Ovary (tissue), 9 donors: ENCODE data around the gene SLC25A5. TPM values are rescaled to one million over a fixed set of nuclear protein-coding genes. Genes with fewer than 3 reads are reported as not detected.
"Not testable (repeated sequence)": the region's sequence is repeated elsewhere in the genome, so short reads cannot be mapped to it uniquely, and the experiment has no call there.

Source experiments
- DNase-seq, 5 donors: peaks; one replicate each; pipeline ENCODE4 v3.0.0-alpha.2; 2019 to 2020
- H3K27ac ChIP-seq, 2 donors: fragments of 200-600 bp; one replicate each; pipeline versions ENCODE4 v1.5.1 to v1.8.0; 2019 to 2022
- H3K27me3 ChIP-seq: fragments of 200-600 bp; one replicate; pipeline ENCODE4 v1.8.0; 2022
- H3K36me3 ChIP-seq: fragments of 200-600 bp; sonication (generic); one replicate; pipeline ENCODE4 v1.5.1; 2019
- H3K4me1 ChIP-seq: one replicate; pipeline ENCODE4 v1.8.1; 2013; ENCODE audit warnings: mild to moderate bottlenecking, moderate library complexity; ENCODE audit not compliant: insufficient read depth
- H3K4me3 ChIP-seq: fragments of 200-600 bp; sonication (generic); one replicate; pipeline ENCODE4 v1.5.1; 2017
- H3K9me3 ChIP-seq, 2 donors: fragments of 200-600 bp in 1 of 2; sonication (generic) in 1 of 2; one replicate each; pipeline versions ENCODE4 v1.5.1 to v1.8.1; 2013 to 2019; ENCODE audit warnings: mild to moderate bottlenecking in 1 of 2, moderate library complexity in 1 of 2
- CTCF ChIP-seq, 3 donors: fragments of 450-650 bp in 2 of 3; fragments of 200-600 bp in 1 of 3; IDR thresholded peaks; one replicate each; pipeline versions ENCODE4 v1.5.1 to v1.8.0; 2016 to 2022; ENCODE audit warnings: antibody characterized with exemption in 3 of 3, mild to moderate bottlenecking in 1 of 3
- EP300 ChIP-seq: sonication (generic); formaldehyde crosslinking; IDR thresholded peaks from one replicate; pipeline ENCODE4 v1.6.1; 2017; ENCODE audit warnings: antibody characterized with exemption
- POLR2A ChIP-seq: fragments of 450-650 bp; IDR thresholded peaks from one replicate; pipeline ENCODE4 v1.6.1; 2017; ENCODE audit warnings: antibody characterized with exemption, mild to moderate bottlenecking, moderate library complexity
- WGBS, 3 donors: extraction: QIAGEN DNeasy Blood & Tissue Kit in 1 of 3; methylation state at CpG; one replicate each; pipeline versions ENCODE4 v1.1.5 to v1.1.7; 2013 to 2017; 5-methylcytosine and 5-hydroxymethylcytosine counted together
- intact Hi-C, 4 donors: fragments of 100-400 bp; cut with DNase I; formaldehyde crosslinking; loops; one replicate each; pipeline versions ENCODE4 v1.11.0 to v1.15.1; 2022 to 2023
- polyA plus RNA-seq, 2 donors: library from polyadenylated mRNA; stranded (reverse); fragments of 200-250 nt in 1 of 2; fragments of 350-450 nt in 1 of 2; fragmentation: Illumina TruSeq in 1 of 2; extraction: RNeasy Lipid Tissue Mini Kit (QIAGEN cat#74804) in 1 of 2; gene quantifications; one replicate each; pipeline ENCODE4 v1.2.3, GENCODE V29; 2013 to 2014
- total RNA-seq, 7 donors: library from RNA; depleted of rRNA in 2 of 7; stranded (reverse); fragments of >200 nt in 2 of 7; fragmentation: NEBNext Ultra II Directional in 3 of 7; extraction: Animal tissue kit (Norgen Biotek cat#: 25700) in 3 of 7; gene quantifications; one replicate each; pipeline versions ENCODE4 v1.1.0 to v1.2.4, GENCODE V29; 2016 to 2023
- donor health status: DM: no; HTN: no; CAD: no; lungs with moderate emphysema.
- donor health status: DM: no; HTN: no; CAD: no.
- donor health status: Bipolar disorder and iron deficiency.
- donor health status: DM: yes; HTN: yes; CAD: no.
- donor health status: DM: no; HTN: no; CAD: no.
- donor health status: DM: yes; HTN: yes; CAD: no.

Gene SLC25A5
- total and polyA plus RNA-seq, 9 donors, result 97.2 to 214 (median 147) TPM

- Histone ChIP-seq H3K27me3 (no peaks in the 10 kb centered on the region), H3K9me3 (no peaks in the 10 kb centered on the region), H3K4me3 (no peak overlapping the region), H3K36me3 (no peaks in the 10 kb centered on the region), H3K4me1 (no peaks in the 10 kb centered on the region), H3K27ac (no peak overlapping the region)
- TF ChIP-seq POLR2A (no peak), CTCF (IDR thresholded peaks at IDR 0.05) (no peak), EP300 (no peak)
- peak in 1 of 5 donors; percentile 46 for DNase-seq
- 38 to 57% (median 41%) methylated on average over 2 of the region's 2 CpGs for whole genome bisulfite sequencing, 3 donors
- intact Hi-C loops, result no loop called here
These were observed 35.2 kb downstream of the SLC25A5 start for GRCh38 chrX:119503484-119503861.

- H3K4me1 ChIP-seq, H3K9me3 ChIP-seq, H3K27ac ChIP-seq, intact Hi-C loops, DNase-seq, H3K4me3 ChIP-seq, H3K27me3 ChIP-seq, H3K36me3 ChIP-seq: not testable (repeated sequence)
- 82 to 90% (median 88%) methylated on average over 10 of the region's 10 CpGs for WGBS, 3 donors
These were observed 36.9 kb downstream of the SLC25A5 start for GRCh38 chrX:119505145-119505544.

- Histone ChIP-seq H3K4me1 (no peaks in the 10 kb centered on the region), H3K27ac (no peak overlapping the region), H3K4me3 (no peak overlapping the region), H3K27me3 (no peaks in the 10 kb centered on the region), H3K9me3 (no peaks in the 10 kb centered on the region), H3K36me3 (no peaks in the 10 kb centered on the region)
- no peak for DNase-seq
- intact Hi-C loops, result no loop called here
- WGBS, 3 donors, result 66 to 69% (median 69%) methylated on average over 4 of the region's 4 CpGs
- no peak for TF ChIP-seq CTCF (IDR thresholded peaks at IDR 0.05)
- TF ChIP-seq EP300, result no peak
- no peak for TF ChIP-seq POLR2A
These were observed 37.7 kb downstream of the SLC25A5 start for GRCh38 chrX:119505945-119506344.

- Histone ChIP-seq H3K27ac (no peak overlapping the region), H3K27me3 (no peaks in the 10 kb centered on the region), H3K9me3 (no peaks in the 10 kb centered on the region), H3K4me3 (no peak overlapping the region), H3K4me1 (no peaks in the 10 kb centered on the region), H3K36me3 (no peaks in the 10 kb centered on the region)
- 53 to 73% (median 60%) methylated on average over 6 of the region's 6 CpGs for WGBS, 3 donors
- DNase-seq, result no peak
- intact Hi-C loops, result no loop called here
- TF ChIP-seq POLR2A (no peak), CTCF (IDR thresholded peaks at IDR 0.05) (no peak), EP300 (no peak)
These were observed 39.0 kb downstream of the SLC25A5 start for GRCh38 chrX:119507206-119507605.

GRCh38 chrX:119512146-119512800 lies 44.0 kb downstream of the SLC25A5 start:
- no peak overlapping the region for H3K27ac ChIP-seq
- TF ChIP-seq POLR2A (no peak), CTCF (IDR thresholded peaks at IDR 0.05) (no peak), EP300 (no peak)

More at GRCh38 chrX:119512146-119512800, 44.0 kb downstream of the SLC25A5 start:
- Histone ChIP-seq H3K36me3 (no peaks in the 10 kb centered on the region), H3K4me3 (no peak overlapping the region), H3K9me3 (no peaks in the 10 kb centered on the region), H3K4me1 (no peaks in the 10 kb centered on the region), H3K27me3 (no peaks in the 10 kb centered on the region)
- DNase-seq, result peak in 4 of 5 donors; percentile 21 to 43 (median 22)
- intact Hi-C loops, result loop anchor here in 2 of 4 donors (10.0 kb wide), 1 partner anchor 223 kb away; no protein-coding TSS in a partner anchor
- 48 to 53% (median 49%) methylated on average over 14 of the region's 14 CpGs for WGBS, 3 donors
